Neuronal stem cell (in vitro differentiated cells): Measurements from ENCODE around the gene UNKL.
A peak's percentile ranks its signal among the peaks of the same experiment; 100 is the strongest.

Source experiments
- DNase-seq: peaks from one replicate; pipeline ENCODE4 v3.0.0-alpha.2; 2013; ENCODE audit warnings: low spot score
- H2AFZ ChIP-seq: one replicate; pipeline ENCODE4 v1.6.1; 2013; ENCODE audit warnings: mild to moderate bottlenecking, low read length, inconsistent platforms
- H2AK5ac ChIP-seq: 2 replicates; pipeline ENCODE4 v1.6.1; 2013; ENCODE audit warnings: low read depth, mild to moderate bottlenecking, inconsistent platforms, low read length, moderate library complexity, mixed read lengths
- H2BK120ac ChIP-seq: 2 replicates; pipeline ENCODE4 v1.6.1; 2013; ENCODE audit warnings: low read depth, mild to moderate bottlenecking, inconsistent platforms, low read length, moderate library complexity, mixed read lengths
- H2BK12ac ChIP-seq: one replicate; pipeline ENCODE4 v1.6.1; 2013; ENCODE audit warnings: low read length, inconsistent platforms
- H2BK15ac ChIP-seq: 2 replicates; pipeline ENCODE4 v1.6.1; 2013; ENCODE audit warnings: mild to moderate bottlenecking, low read length, inconsistent platforms, mixed read lengths
- H2BK5ac ChIP-seq: one replicate; pipeline ENCODE4 v1.6.1; 2013; ENCODE audit warnings: inconsistent platforms, mild to moderate bottlenecking, low read length, moderate library complexity
- H3K14ac ChIP-seq: one replicate; pipeline ENCODE4 v1.6.1; 2013; ENCODE audit warnings: low read length, inconsistent platforms
- H3K18ac ChIP-seq: 2 replicates; pipeline ENCODE4 v1.6.1; 2013; ENCODE audit warnings: low read length, inconsistent platforms
- H3K23ac ChIP-seq: 2 replicates; pipeline ENCODE4 v1.6.1; 2013; ENCODE audit warnings: low read depth, mild to moderate bottlenecking, mixed read lengths, low read length, inconsistent platforms; ENCODE audit not compliant: poor library complexity
- H3K27ac ChIP-seq: replicated peaks from 3 replicates; pipeline ENCODE4 v1.5.1; 2013; ENCODE audit warnings: low read length, inconsistent platforms
- H3K27me3 ChIP-seq, 3 experiments: 2 replicates each; pipeline ENCODE4 v1.6.1; 2013; ENCODE audit warnings: low read length in 3 of 3, mild to moderate bottlenecking in 2 of 3, inconsistent platforms in 1 of 3, low read depth in 1 of 3, mixed read lengths in 1 of 3, moderate library complexity in 1 of 3; ENCODE audit not compliant: control insufficient read depth in 3 of 3, insufficient read depth in 3 of 3
- H3K36me3 ChIP-seq, 2 donors: replicated peaks in 1 of 2; 2 replicates each; pipeline ENCODE4 v1.6.1; 2013; ENCODE audit warnings: low read length in 2 of 2; ENCODE audit not compliant: control insufficient read depth in 2 of 2, insufficient read depth in 2 of 2
- H3K4ac ChIP-seq: 2 replicates; pipeline ENCODE4 v1.6.1; 2013; ENCODE audit warnings: inconsistent platforms, mild to moderate bottlenecking, low read length, moderate library complexity
- H3K4me1 ChIP-seq, 2 donors: 1 replicate in 1 of 2; 2 replicates in 1 of 2; pipeline ENCODE4 v1.6.1; 2013; ENCODE audit warnings: low read length in 2 of 2, low read depth in 1 of 2; ENCODE audit not compliant: control insufficient read depth in 2 of 2, insufficient read depth in 1 of 2
- H3K4me2 ChIP-seq: one replicate; pipeline ENCODE4 v1.6.1; 2013; ENCODE audit warnings: mild to moderate bottlenecking, low read length, inconsistent platforms; ENCODE audit not compliant: insufficient read depth, poor library complexity, severe bottlenecking
- H3K4me3 ChIP-seq, 2 donors: 2 replicates each; pipeline ENCODE4 v1.5.1; 2013; ENCODE audit warnings: low read length in 2 of 2, mild to moderate bottlenecking in 2 of 2, inconsistent platforms in 1 of 2, moderate library complexity in 1 of 2
- H3K79me1 ChIP-seq: one replicate; pipeline ENCODE4 v1.6.1; 2013; ENCODE audit warnings: low read depth, mild to moderate bottlenecking, inconsistent platforms, low read length, moderate library complexity
- H3K9ac ChIP-seq: one replicate; pipeline ENCODE4 v1.6.1; 2013; ENCODE audit warnings: mild to moderate bottlenecking, low read depth, low read length, inconsistent platforms; ENCODE audit not compliant: poor library complexity
- H3K9me3 ChIP-seq, 2 donors: replicated peaks in 1 of 2; 2 replicates each; pipeline versions ENCODE3 to v1.6.1; 2013; ENCODE audit warnings: low read length in 2 of 2, mild to moderate bottlenecking in 2 of 2, inconsistent platforms in 1 of 2, low read depth in 1 of 2, mixed read lengths in 1 of 2, moderate library complexity in 1 of 2; ENCODE audit not compliant: control insufficient read depth in 2 of 2, insufficient read depth in 1 of 2
- H4K8ac ChIP-seq: one replicate; pipeline ENCODE4 v1.6.1; 2013; ENCODE audit warnings: low read depth, mild to moderate bottlenecking, inconsistent platforms, low read length, moderate library complexity
- H4K91ac ChIP-seq: one replicate; pipeline ENCODE4 v1.6.1; 2013; ENCODE audit warnings: low read length, low read depth, mild to moderate bottlenecking, inconsistent platforms; ENCODE audit not compliant: poor library complexity
- WGBS, 2 donors: extraction: QIAGEN DNeasy Blood & Tissue Kit; methylation state at CpG; one replicate each; pipeline ENCODE4 v1.1.7; 2013; ENCODE audit warnings: missing lambda C conversion rate in 2 of 2, mixed read lengths in 1 of 2; ENCODE audit not compliant: insufficient read length in 2 of 2, insufficient replicate concordance in 1 of 2; ENCODE audit errors: extremely low coverage in 2 of 2; 5-methylcytosine and 5-hydroxymethylcytosine counted together

Gene UNKL

DNA sequence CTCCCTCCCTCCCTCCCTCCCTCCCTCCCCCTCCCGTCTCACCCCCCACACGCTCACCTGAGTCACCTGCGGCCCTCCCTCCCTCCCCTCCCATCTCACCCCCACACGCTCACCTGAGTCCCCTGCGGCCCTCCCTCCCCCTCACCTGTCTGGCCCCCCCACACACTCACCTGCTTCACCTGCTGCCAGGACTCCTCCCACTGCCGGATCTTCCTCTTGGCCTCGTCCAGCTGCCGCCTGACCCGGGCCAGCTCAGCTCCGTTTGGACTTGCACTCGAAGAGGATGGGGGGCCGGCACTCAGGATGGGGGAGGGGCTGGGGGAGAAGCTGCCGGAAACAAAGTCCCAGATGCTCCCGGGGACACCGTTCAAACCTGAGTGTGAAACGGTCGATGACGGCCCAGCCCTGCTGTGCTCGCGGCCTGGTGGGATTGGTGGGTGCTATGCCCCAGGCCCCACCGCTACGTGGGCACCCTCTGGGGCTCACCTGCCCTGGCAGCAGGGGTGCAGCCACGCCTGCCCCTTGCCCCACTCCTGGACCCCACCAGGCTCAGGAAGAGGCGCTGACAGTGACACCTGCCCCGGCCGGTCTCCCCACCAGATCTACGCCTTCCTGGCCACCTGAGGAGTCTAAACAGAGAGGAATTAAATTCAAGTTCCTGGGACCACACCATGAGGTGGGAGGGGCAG is 46.9 kb downstream of the UNKL start:
- Histone ChIP-seq H2BK120ac (no peak overlapping the region), H3K4ac (no peak overlapping the region), H3K27me3 (no peaks in the 10 kb centered on the region), H3K9ac (no peak overlapping the region), H2AFZ (no peak overlapping the region), H2BK15ac (no peak overlapping the region), H3K4me3 (no peak overlapping the region), H3K4me2 (no peak overlapping the region), H3K36me3 (peaks cover 33 to 54% of the 10 kb centered on the region in 2 donors), H3K18ac (no peak overlapping the region), H4K8ac (no peak overlapping the region), H2BK12ac (no peak overlapping the region), H4K91ac (no peak overlapping the region), H2BK5ac (no peak overlapping the region), H3K4me1 (no peaks in the 10 kb centered on the region), H3K79me1 (peaks cover 17% of the 10 kb centered on the region), H3K27ac (no peak overlapping the region), H3K14ac (no peak overlapping the region), H2AK5ac (no peak overlapping the region), H3K9me3 (peaks cover 0 to 2% of the 10 kb centered on the region in 2 donors), H3K23ac (peak overlapping the region; percentile 55)
- no peak for DNase-seq
- no CpG with 5 or more reads among the region's 27 CpGs for WGBS, 2 donors

DNA sequence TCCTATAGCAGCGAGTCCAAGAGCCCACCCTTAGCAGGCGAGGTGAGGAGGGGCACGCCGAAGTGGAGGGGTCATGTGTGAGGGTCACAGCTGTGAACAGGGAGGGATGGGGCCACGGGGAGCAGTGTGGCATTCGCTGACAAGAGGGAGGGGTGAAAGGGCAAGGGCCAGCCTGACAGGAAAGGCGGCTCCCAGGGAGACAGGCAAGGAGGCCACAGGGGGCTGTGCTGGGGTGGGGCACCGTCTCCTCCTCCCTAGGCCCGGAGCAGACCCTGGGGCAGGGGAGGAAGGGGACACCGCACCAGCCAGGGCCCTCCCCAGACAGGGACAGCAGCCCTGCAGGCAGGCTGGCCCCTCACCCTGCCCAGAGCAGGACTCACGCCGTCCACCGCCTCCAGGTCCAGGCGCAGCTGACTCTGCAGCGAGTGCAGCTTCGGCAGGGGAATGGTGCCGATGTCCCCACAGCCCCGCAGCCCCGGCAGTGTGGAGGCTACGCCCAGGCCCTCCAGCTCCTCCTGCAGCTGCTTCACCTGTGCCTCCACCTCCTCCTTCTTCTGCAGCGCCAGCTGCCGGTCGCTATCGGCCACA is 47.7 kb downstream of the UNKL start:
- Histone ChIP-seq H3K9me3 (peaks cover 0 to 2% of the 10 kb centered on the region in 2 donors), H2BK15ac (no peak overlapping the region), H3K36me3 (peaks cover 38 to 60% of the 10 kb centered on the region in 2 donors), H3K4me2 (no peak overlapping the region), H4K8ac (peak overlapping the region; percentile 65), H3K79me1 (peaks cover 20% of the 10 kb centered on the region), H3K27me3 (no peaks in the 10 kb centered on the region), H2AK5ac (no peak overlapping the region), H3K4me1 (no peaks in the 10 kb centered on the region), H3K9ac (peak overlapping the region; percentile 44), H4K91ac (no peak overlapping the region), H3K4ac (no peak overlapping the region), H2BK5ac (no peak overlapping the region), H3K23ac (peak overlapping the region; percentile 85), H3K18ac (no peak overlapping the region), H2BK12ac (no peak overlapping the region), H3K4me3 (no peak overlapping the region), H3K27ac (no peak overlapping the region), H2AFZ (no peak overlapping the region), H2BK120ac (no peak overlapping the region), H3K14ac (no peak overlapping the region)
- no peak for DNase-seq
- WGBS, 2 donors, result no CpG with 5 or more reads among the region's 24 CpGs

- H3K4me1 ChIP-seq, result no peaks in the 10 kb centered on the region
- H3K23ac ChIP-seq, result peak overlapping the region; percentile 85
- DNase-seq, result no peak
- peak overlapping the region; percentile 44 for H3K9ac ChIP-seq
- no peak overlapping the region for H3K4me3 ChIP-seq
- H2BK5ac ChIP-seq, result no peak overlapping the region
- no peak overlapping the region for H3K18ac ChIP-seq
- no peak overlapping the region for H3K4ac ChIP-seq
- H3K36me3 ChIP-seq, result peaks cover 37 to 60% of the 10 kb centered on the region in 2 donors
- no peak overlapping the region for H2AFZ ChIP-seq
- H2AK5ac ChIP-seq, result no peak overlapping the region
- H3K27ac ChIP-seq, result no peak overlapping the region
- H3K9me3 ChIP-seq, result peaks cover 0 to 2% of the 10 kb centered on the region in 2 donors
- H2BK120ac ChIP-seq, result no peak overlapping the region
- WGBS, 2 donors, result no CpG with 5 or more reads among the region's 29 CpGs
- peak overlapping the region; percentile 65 for H4K8ac ChIP-seq
- H2BK12ac ChIP-seq, result no peak overlapping the region
- H3K79me1 ChIP-seq, result peaks cover 20% of the 10 kb centered on the region
- no peak overlapping the region for H4K91ac ChIP-seq
- H2BK15ac ChIP-seq, result no peak overlapping the region
- H3K27me3 ChIP-seq, result no peaks in the 10 kb centered on the region
- H3K14ac ChIP-seq, result peak overlapping the region; percentile 56
- no peak overlapping the region for H3K4me2 ChIP-seq
Measured at GRCh38 chr16:1366060-1366711, 48.3 kb downstream of the UNKL start.

GRCh38 chr16:1364510-1364909 is 50.0 kb downstream of the UNKL start:
- Histone ChIP-seq H2BK15ac (no peak overlapping the region), H2BK12ac (no peak overlapping the region), H2BK120ac (no peak overlapping the region), H3K36me3 (peaks cover 35 to 65% of the 10 kb centered on the region in 2 donors), H2AK5ac (no peak overlapping the region), H3K18ac (no peak overlapping the region), H4K8ac (no peak overlapping the region), H3K4me1 (no peaks in the 10 kb centered on the region), H2BK5ac (no peak overlapping the region), H3K4me3 (peak overlapping the region in 1 of 2 donors; percentile 34), H3K27ac (no peak overlapping the region), H4K91ac (no peak overlapping the region), H3K23ac (no peak overlapping the region), H3K79me1 (peaks cover 14% of the 10 kb centered on the region), H3K9me3 (peaks cover 0 to 2% of the 10 kb centered on the region in 2 donors), H3K4ac (no peak overlapping the region), H3K4me2 (no peak overlapping the region), H3K14ac (no peak overlapping the region), H3K9ac (no peak overlapping the region), H2AFZ (no peak overlapping the region), H3K27me3 (no peaks in the 10 kb centered on the region)
- DNase-seq, result no peak
- WGBS, 2 donors, result no CpG with 5 or more reads among the region's 22 CpGs
